Colonic mucosa (tissue), 4 donors: ENCODE results near the gene NXPE3. TPM values are rescaled to one million over a fixed set of nuclear protein-coding genes. Genes with fewer than 3 reads are reported as not detected.
A peak's percentile ranks its signal among the peaks of the same experiment; 100 is the strongest.

ENCODE experiments used
- DNase-seq: peaks from one replicate; pipeline ENCODE4 v3.0.0-alpha.2; 2020
- H3K27ac ChIP-seq: fragments of 200-600 bp; one replicate; pipeline ENCODE4 v1.8.0; 2021
- H3K27me3 ChIP-seq: fragments of 200-600 bp; one replicate; pipeline ENCODE4 v1.8.0; 2021
- H3K36me3 ChIP-seq: fragments of 200-600 bp; one replicate; pipeline ENCODE4 v1.8.0; 2021
- H3K4me1 ChIP-seq: fragments of 200-600 bp; one replicate; pipeline ENCODE4 v1.8.0; 2021; ENCODE audit warnings: mild to moderate bottlenecking
- H3K4me3 ChIP-seq: fragments of 200-600 bp; one replicate; pipeline ENCODE4 v1.8.0; 2021
- H3K9ac ChIP-seq, 2 donors: one replicate each; pipeline ENCODE4 v1.7.0; 2013; ENCODE audit warnings: control low read depth in 2 of 2, low read depth in 2 of 2, low read length in 2 of 2
- H3K9me3 ChIP-seq: fragments of 200-600 bp; one replicate; pipeline ENCODE4 v1.8.0; 2021
- intact Hi-C: fragments of 100-400 bp; cut with DNase I; formaldehyde crosslinking; loops from one replicate; pipeline ENCODE4 v1.14.1; 2022
- total RNA-seq, 2 donors: library from RNA; stranded (reverse); fragmentation: NEBNext Ultra II Directional in 1 of 2; extraction: Animal tissue kit (Norgen Biotek cat#: 25700) in 1 of 2; gene quantifications; one replicate each; pipeline ENCODE4 v1.2.1, GENCODE V29; 2021
- TF ChIP-seq, protein P1 (sequence below): fragments of 200-600 bp; IDR thresholded peaks from one replicate; pipeline ENCODE4 v1.8.0; 2022; ENCODE audit warnings: antibody characterized with exemption, mild to moderate bottlenecking
- donor health status: healthy.
- donor health status: DM: no; HTN: no; CAD: no.
- donor health status: DM: no; HTN: no; CAD: no.

The NXPE3 gene
- total RNA-seq, 2 donors from 2014 or later = 2.1 to 3.5 TPM

DNA sequence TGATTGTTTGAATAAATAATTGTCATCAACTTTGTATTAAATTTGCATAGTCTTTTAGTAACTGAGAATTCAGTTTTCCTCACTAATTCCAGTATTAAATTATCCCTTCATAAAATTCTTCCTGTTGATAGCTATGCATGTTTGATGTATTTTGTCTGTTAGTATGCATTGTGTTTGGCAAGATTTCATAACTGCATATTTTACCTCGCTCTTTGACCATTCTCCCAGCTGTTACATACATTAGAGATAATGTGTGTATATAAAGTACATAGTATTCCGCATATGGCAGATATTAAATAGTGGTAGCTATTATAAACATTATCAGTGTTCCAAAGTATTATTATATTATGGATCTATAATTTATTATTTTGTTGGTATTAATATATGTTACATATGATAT lies 59.7 kb downstream of the NXPE3 start:
- Histone ChIP-seq H3K36me3 (no peaks in the 10 kb centered on the region), H3K9ac (no peak overlapping the region), H3K27ac (no peak overlapping the region), H3K9me3 (no peaks in the 10 kb centered on the region), H3K27me3 (no peaks in the 10 kb centered on the region), H3K4me1 (peaks cover 3% of the 10 kb centered on the region), H3K4me3 (no peak overlapping the region)
- no peak for DNase-seq
- intact Hi-C loops = no loop called here
- TF ChIP-seq, protein P1, sequence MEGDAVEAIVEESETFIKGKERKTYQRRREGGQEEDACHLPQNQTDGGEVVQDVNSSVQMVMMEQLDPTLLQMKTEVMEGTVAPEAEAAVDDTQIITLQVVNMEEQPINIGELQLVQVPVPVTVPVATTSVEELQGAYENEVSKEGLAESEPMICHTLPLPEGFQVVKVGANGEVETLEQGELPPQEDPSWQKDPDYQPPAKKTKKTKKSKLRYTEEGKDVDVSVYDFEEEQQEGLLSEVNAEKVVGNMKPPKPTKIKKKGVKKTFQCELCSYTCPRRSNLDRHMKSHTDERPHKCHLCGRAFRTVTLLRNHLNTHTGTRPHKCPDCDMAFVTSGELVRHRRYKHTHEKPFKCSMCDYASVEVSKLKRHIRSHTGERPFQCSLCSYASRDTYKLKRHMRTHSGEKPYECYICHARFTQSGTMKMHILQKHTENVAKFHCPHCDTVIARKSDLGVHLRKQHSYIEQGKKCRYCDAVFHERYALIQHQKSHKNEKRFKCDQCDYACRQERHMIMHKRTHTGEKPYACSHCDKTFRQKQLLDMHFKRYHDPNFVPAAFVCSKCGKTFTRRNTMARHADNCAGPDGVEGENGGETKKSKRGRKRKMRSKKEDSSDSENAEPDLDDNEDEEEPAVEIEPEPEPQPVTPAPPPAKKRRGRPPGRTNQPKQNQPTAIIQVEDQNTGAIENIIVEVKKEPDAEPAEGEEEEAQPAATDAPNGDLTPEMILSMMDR = no peak

DNA sequence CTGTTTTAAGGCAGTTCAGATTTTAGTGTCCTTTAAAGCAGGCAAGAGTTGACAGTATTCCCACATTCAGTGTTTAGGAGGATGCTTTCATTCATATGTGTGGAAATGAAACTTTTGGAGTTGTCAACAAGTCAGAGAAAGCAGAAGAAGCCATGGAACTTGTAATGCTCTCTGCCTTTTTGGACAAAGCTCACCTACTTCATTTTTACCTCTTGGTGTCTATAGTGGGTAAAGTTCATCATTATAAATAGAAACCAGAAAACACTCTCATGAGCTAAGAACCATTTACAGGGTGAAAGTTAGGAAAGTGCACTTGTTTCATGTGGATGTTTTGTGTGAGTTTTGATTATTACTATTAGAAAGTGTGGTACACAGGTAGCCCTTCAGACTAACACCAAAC lies 61.1 kb downstream of the NXPE3 start:
- intact Hi-C loops = no loop called here
- Histone ChIP-seq H3K4me3 (no peak overlapping the region), H3K27ac (no peak overlapping the region), H3K9me3 (no peaks in the 10 kb centered on the region), H3K9ac (no peak overlapping the region), H3K27me3 (no peaks in the 10 kb centered on the region), H3K36me3 (no peaks in the 10 kb centered on the region), H3K4me1 (peaks cover 3% of the 10 kb centered on the region)
- TF ChIP-seq, protein P1 = no peak
- DNase-seq = no peak

DNA sequence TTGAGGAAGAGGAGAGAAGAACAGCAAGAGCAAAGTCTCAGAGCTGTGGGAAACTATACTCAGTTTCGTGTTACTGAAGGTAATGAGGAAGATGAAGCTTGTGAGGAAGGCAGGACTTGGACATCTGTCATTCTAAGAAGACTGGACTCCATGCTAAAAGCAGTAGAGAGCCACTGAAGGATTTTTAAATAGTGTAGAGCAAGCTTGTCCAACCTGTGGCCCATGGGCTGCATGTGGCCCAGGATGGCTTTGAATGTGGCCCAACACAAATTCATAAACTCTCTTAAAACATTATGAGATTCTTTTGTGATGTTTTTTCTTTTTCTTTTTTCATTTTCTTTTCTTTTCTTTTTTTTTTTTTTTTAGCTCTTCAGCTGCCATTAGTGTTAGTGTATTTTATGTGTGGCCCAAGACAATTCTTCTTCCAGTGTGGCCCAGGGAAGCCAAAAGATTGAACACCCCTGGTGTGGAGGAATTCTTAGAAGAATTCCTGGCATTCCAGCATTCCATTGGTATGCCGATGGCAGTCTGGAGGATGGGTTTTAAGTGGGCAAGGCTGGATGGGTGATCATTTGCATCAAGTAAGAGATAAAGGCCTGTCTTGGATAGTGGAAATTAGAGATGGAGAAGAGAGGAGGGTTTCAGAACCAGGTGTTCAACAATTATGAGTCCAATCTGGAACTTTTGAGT lies 63.4 kb downstream of the NXPE3 start:
- intact Hi-C loops = no loop called here
- TF ChIP-seq, protein P1 = no peak
- Histone ChIP-seq H3K36me3 (no peaks in the 10 kb centered on the region), H3K27me3 (no peaks in the 10 kb centered on the region), H3K9ac (no peak overlapping the region), H3K4me1 (peaks cover 6% of the 10 kb centered on the region), H3K9me3 (no peaks in the 10 kb centered on the region), H3K27ac (no peak overlapping the region), H3K4me3 (no peak overlapping the region)
- no peak for DNase-seq

DNA sequence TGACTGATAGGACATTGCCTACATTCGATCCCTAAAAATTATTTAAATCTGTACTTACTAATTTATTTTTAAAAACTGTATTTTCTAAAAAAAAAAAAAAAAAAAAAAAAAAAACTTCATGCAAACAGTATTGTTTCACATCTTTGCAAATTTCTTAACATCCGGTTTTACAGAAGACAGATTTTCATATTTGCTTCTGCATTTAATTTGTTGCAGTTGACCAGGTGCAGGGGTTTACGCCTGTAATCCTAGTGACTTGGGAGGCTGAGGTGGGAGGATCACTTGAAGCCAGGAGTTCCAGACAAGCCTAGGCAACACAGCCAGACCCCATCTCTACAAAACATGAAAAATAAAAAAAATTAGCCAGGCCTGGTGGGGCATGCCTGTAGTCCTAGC lies 63.9 kb downstream of the NXPE3 start:
- no peaks in the 10 kb centered on the region for H3K27me3 ChIP-seq
- no peaks in the 10 kb centered on the region for H3K36me3 ChIP-seq
- H3K27ac ChIP-seq = no peak overlapping the region
- H3K4me3 ChIP-seq = no peak overlapping the region
- peaks cover 7% of the 10 kb centered on the region for H3K4me1 ChIP-seq
- H3K9me3 ChIP-seq = no peaks in the 10 kb centered on the region
- no peak overlapping the region for H3K9ac ChIP-seq
- DNase-seq = no peak
- intact Hi-C loops = no loop called here
- TF ChIP-seq, protein P1 = no peak

DNA sequence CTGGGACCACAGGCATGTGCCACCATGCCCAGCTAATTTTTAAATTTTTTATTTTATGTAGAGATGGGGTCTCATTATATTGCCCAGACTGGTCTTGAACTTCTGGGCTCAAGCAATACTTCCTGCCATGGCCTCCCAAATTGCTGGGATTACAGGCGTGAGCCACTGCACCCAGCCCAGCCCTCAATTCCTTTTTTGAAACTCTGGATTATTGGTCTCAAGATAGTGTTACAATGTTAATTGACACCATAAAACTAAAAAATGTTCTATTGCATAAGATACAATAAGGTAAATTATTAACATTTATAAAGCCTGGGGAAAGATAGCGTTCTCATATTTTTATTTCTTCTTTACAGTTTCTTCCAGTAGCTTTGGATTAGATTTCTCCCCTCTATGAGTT lies 66.4 kb downstream of the NXPE3 start:
- H3K9ac ChIP-seq = peak overlapping the region in 1 of 2 donors; percentile 9
- H3K4me3 ChIP-seq = no peak overlapping the region
- H3K27ac ChIP-seq = peak overlapping the region; percentile 50
- TF ChIP-seq, protein P1 = no peak
- DNase-seq = no peak
- no peaks in the 10 kb centered on the region for H3K36me3 ChIP-seq
- no peaks in the 10 kb centered on the region for H3K27me3 ChIP-seq
- peaks cover 7% of the 10 kb centered on the region for H3K4me1 ChIP-seq
- intact Hi-C loops = no loop called here
- H3K9me3 ChIP-seq = no peaks in the 10 kb centered on the region
